22Rv1 (cell line): ENCODE results near the gene TANK.

ENCODE experiments used
- ZFX ChIP-seq: fragments of 450-650 bp; IDR thresholded peaks from 2 replicates; pipeline ENCODE4 v1.6.1; 2017; ENCODE audit warnings: antibody characterized with exemption, borderline replicate concordance
- TF ChIP-seq, protein P1 (sequence below): fragments of 450-650 bp; IDR thresholded peaks from 2 replicates; pipeline ENCODE4 v1.5.1; 2017; ENCODE audit warnings: mild to moderate bottlenecking

DNA sequence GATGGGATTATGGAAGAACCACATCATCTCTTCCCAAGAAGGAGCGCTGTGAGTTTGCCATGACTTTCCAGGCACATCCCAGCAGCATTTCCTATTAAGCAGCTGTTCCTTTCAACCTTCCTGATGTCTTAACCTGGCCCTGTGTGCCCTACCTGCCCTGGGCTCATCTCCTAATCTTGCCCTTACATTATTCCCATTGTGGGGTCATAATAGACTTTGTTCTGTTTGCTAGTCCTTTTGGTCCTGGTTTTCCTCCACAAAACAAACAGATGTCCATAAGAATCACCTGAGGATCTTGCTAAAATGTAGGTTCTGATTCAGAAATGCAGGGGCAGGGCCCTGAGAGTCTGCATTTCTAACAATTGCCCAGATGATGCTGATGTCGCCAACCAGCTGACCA, 38.6 kb upstream of the TANK start:
- TF ChIP-seq, protein P1, sequence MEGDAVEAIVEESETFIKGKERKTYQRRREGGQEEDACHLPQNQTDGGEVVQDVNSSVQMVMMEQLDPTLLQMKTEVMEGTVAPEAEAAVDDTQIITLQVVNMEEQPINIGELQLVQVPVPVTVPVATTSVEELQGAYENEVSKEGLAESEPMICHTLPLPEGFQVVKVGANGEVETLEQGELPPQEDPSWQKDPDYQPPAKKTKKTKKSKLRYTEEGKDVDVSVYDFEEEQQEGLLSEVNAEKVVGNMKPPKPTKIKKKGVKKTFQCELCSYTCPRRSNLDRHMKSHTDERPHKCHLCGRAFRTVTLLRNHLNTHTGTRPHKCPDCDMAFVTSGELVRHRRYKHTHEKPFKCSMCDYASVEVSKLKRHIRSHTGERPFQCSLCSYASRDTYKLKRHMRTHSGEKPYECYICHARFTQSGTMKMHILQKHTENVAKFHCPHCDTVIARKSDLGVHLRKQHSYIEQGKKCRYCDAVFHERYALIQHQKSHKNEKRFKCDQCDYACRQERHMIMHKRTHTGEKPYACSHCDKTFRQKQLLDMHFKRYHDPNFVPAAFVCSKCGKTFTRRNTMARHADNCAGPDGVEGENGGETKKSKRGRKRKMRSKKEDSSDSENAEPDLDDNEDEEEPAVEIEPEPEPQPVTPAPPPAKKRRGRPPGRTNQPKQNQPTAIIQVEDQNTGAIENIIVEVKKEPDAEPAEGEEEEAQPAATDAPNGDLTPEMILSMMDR = no peak
- no peak for TF ChIP-seq ZFX
